CD4-positive, alpha-beta T cell treated with Interleukin-15 for 1 hour (primary cell): ENCODE results near the gene CDC42.

Experiments
- DNase-seq: peaks from one replicate; pipeline ENCODE4 v3.0.0-alpha.2; 2020

Gene CDC42

DNA sequence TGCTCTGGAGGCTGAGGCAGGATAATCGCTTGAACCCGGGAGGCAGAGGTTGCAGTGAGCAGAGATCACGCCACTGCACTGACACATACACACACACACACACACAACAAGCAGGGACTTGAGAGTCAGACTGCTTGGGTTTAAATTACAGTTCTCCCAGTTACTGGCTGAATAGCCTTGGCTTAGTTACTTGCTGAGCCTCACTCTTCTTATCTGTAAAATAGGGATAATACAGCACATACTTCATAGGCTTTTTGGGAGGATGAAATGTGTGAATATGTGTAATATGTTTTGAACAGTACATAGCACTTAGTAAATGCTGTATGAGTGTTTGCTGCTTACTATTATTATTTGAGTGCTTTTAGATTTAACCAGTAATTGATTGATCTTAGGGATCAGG, 23.8 kb downstream of the CDC42 start:
- no peak for DNase-seq

- no peak for DNase-seq
Measured at GRCh38 chr1:22077728-22078127, 25.2 kb downstream of the CDC42 start.

DNA sequence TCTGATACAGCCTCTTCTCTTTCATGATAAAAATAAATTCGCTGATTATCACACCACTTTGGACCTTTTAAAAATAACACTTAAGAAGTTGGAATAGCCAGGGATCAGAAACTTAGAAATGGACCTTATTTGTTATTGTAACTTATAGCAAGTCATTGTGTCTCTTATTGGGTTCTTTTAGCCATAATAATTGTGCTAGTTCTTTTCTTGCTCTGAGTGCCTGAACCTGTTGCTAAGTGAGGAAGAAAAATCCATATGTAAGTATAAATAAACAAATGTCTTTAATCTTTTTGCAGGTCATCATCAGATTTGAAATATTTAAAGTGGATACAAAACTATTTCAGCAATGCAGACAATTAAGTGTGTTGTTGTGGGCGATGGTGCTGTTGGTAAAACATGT, 25.6 kb downstream of the CDC42 start:
- no peak for DNase-seq

- DNase-seq: no peak
Measured at GRCh38 chr1:22080191-22080590, 27.7 kb downstream of the CDC42 start.

DNA sequence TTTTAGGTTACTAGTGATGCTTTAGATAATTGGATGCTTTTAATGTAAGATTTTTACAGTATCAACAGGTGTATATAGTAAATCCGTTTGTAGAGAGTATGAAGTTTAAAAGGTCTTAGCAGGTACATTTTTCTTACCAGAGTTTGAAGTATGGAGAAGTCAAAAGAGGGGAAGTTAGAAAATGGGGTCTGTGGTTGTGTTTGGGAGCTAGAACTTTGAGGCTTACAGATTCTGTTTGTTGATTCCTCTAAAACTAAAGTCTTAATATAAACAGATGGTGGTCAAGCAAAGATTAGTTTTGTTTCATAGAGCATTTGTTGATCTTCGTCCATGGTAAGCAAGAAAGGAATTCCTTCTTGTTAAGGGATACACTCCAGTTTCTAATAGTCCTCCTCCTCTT, 35.8 kb downstream of the CDC42 start:
- DNase-seq: no peak

DNA sequence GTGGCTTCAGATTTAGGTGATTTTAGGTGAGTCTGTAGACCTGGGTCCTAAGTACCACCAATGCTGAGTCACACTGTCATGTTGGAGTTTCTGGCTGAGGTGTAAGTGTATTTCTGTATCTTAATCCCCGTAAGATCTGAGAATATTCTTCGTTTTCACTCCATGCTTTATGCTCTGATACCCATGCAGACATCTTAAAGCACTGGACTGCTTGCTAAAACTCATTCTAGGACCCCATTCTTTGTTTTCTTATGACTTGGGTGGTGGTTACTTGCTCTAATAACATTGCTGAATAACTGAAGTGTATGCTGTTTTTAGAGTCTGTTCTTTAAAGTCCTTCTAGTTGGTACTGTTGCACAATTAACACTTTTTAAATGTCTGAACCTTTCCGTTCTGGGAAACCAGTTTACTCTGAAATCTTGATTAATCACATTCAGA, 36.6 kb downstream of the CDC42 start:
- no peak for DNase-seq

- DNase-seq: no peak
Measured at GRCh38 chr1:22089787-22090186, 37.3 kb downstream of the CDC42 start.

- no peak for DNase-seq
Measured at GRCh38 chr1:22090867-22091266, 38.4 kb downstream of the CDC42 start.

DNA sequence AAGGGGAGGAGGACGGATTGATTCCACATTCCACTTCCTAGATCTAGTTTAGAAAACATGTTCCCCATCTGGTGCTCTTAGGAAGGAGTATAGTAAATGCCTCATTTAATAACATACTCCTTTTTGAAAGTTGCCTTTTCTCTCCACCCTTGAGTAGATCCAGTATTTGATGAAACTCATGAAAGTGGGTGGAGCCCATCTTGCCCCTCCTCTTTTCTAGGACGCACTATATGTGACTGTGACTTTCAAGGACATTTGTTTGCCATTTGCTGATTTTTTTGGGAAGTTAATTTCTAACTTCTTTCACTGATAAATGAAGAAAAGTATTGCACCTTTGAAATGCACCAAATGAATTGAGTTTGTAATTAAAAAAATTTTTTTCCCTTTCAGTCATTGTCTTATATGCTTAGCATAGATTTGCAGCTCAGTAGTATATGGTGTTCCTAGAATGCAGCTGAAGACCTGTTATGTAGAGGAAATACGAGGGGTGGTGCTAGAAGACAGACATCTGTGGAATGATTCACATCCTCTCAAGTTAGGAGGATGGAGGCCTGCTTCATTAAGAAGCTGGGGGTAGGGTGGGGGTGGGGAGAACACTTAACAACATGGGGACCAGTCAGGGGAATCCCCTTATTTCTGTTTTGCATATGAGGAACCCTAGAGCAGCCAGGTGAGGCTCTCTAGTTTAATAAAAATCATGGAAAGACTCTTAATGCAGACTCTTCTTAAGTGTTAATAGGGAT, 39.7 kb downstream of the CDC42 start:
- peak; percentile 44 for DNase-seq

DNA sequence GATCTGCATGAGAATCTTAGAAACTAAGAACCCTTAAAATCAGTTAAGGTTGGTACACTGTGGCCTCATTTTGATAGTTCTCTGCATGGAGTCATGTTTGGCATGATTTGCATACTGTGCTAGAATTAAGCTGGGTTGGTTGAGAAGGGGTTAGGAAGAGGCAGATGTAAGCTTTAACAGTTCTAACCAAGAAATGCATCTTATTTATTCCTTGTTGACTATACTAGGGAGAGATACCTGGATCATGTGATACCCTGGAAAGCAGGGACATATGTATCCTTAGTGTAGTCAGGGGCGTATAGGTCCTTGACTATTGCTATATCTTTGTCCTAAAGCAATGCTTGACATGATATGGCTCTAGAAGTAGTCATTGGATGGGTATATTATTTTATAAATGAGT, 41.0 kb downstream of the CDC42 start:
- no peak for DNase-seq

DNA sequence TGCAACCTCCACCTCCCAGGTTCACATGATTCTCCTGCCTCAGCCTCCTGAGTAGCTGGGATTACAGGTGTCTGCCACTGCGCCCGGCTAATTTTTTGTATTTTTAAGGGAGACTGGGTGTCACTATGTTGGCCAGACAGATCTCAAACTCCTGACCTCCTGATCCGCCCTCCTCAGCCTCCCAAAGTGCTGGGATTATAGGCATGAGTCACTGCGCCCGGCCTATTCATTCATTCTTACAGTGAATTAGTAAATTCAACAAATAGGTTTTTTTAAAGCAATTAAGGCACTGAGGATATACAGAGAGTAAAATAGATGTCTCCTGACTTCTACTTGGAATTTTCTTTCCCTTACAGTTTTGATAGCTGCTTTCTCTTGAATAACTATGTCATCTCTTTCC, 43.5 kb downstream of the CDC42 start:
- no peak for DNase-seq

- DNase-seq: no peak
Measured at GRCh38 chr1:22096463-22096862, 44.0 kb downstream of the CDC42 start.

DNA sequence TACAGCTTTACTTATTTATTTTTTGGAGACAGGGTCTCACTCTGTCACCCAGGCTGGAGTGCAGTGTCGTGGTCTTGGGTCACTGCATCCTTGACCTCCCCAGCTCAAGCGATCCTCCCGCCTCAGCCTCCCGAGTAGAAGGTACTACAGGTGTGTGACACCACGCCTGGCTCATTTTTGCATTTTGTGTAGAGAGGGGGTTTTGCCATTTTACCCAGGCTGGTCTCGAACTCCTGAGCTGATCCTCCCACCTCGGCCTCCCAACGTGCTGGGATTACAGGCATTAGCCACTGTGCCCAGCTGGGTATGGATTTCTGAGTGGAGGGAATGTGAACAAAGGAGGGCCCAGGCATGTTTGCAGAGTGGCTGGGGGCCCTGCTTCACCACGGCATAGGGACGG, 46.2 kb downstream of the CDC42 start:
- DNase-seq: no peak

- DNase-seq: no peak
Measured at GRCh38 chr1:22100168-22100567, 47.7 kb downstream of the CDC42 start.

GRCh38 chr1:22101199-22101598, 48.7 kb downstream of the CDC42 start:
- no peak for DNase-seq

- DNase-seq: no peak
Measured at GRCh38 chr1:22101995-22102394, 49.5 kb downstream of the CDC42 start.

DNA sequence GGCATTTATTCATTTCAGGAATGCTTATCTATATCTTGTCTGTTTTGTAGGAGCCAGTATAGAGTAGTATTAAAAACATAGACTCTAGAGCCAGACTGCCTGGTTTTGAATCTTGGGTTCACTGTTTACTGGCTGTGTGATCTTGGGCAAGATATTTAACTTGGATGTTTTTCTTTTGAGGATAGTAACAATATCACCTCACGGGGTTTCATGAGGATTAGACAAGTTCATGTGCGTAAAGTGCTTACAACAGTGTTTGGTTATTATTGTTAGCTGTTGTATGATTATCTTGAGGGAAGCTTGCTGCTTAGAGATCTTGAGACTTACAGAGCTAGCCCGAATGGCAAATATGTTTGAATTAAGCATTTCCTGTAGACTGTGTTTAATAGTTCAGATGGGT, 50.2 kb downstream of the CDC42 start:
- DNase-seq: no peak

DNA sequence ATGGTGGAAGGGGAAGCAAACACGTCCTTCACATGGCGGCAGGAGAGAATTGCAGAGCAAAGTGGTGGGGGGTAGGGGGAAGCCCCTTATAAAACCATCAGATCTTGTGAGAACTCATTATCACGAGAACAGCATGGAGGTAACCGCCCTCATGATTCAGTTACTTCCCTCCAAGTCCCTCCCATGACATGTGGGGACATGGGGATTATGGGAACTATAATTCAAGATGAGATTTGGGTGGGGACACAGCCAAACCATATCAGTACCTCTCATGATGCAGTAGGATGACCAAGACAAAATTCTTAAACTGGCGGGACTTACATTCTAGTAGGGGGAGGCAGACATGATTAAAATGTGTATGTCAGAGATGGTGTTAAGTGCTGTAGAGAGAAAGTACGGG, 51.6 kb downstream of the CDC42 start:
- DNase-seq: no peak

DNA sequence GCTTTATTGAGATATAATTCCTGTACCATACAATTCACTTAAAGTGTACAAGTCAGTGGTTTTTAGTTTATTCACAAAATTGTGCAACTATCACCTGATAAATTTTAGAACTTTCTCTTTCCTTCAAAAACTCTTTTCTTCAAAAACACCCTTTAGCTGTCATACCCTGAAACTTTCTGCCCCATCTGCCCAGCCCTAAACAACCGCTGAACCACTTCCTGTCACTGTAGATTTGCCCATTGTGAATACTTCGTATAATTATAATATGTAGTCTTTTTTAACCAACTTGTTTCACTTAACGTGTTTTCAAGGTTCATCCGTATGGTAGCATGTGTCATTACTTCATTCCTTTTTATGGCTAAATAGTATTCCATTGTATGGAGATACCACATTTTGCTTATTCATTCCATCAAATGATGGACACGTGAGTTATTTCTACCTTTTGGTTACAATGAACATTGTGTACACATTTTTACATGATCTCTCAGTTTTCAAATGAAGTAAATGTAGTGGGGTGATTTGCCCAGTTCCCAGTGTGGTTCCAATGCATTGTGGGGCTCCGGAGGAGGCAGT, 52.4 kb downstream of the CDC42 start:
- DNase-seq: no peak

DNA sequence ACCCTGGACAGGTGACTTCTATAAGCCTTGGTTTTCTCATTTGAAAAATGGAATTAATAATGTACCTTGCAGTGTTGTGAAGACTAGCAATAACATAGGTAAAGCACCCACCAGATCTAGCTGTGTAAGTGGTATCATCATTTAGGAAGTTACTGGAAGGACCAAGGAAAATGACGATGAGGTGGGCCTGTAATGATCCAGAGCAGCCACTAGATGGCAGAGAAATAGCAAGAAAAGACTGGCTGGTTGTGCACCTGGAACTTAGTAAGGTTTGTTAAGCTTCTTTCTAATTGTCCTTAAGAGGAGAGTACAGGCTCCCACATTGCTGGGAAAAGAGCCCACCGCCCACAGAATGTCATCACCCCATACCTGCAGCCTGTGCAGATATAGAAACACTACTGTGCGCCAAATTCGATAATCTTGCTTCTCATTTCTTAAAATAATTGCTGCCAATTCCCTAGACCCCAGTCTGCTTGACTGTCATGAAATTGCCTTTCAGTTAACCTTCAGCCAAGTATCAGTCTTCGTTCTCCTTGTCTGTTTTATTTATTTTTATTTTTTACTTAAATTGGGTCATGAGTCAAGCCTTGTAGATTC, 53.2 kb downstream of the CDC42 start:
- peak; percentile 37 for DNase-seq

DNA sequence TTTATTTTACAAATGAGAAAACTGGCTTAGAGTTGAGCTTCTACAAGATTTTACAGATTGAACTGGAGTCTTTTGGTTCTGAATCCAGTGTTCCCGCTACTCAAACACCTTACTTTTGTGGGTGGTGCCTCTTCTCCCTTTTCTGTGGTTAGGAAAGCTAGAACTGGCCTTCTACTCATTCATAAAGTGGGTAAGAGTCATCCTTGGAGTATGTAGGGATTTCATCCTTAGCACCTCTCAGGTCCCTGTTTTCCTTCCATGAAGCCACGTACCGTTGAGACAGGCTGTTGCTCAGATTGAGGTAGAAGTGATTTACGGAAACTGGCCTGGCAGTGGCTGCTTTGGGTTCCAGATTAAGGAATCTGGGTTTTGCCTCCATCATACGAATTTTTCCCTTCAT, 54.6 kb downstream of the CDC42 start:
- no peak for DNase-seq

- DNase-seq: no peak
Measured at GRCh38 chr1:22108339-22109105, 56.0 kb downstream of the CDC42 start.

DNA sequence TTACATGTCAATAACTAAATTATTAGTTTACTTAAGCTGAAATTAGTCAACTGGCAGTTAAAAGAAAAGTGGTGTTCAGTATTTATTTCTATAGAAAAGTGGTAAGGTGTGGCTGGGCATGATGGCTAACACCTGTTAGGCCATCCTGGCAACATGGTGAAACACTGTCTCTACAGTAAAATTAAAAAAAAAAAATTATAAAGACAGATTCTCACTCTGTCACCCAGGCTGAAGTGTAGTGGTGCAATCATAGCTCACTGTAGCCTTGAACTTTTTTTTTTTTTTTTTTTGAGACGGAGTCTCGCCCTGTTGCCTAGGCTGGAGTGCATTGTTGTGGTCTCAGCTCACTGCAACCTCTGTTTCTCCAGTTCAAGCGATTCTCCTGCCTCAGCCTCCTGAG, 57.5 kb downstream of the CDC42 start:
- DNase-seq: no peak

- no peak for DNase-seq
Measured at GRCh38 chr1:22111115-22111514, 58.6 kb downstream of the CDC42 start.
